Activated gamma-delta T cell treated with anti-CD3 and anti-CD28 coated beads, Interleukin-2, amount 50 U/mL, for 16 hours (primary cell): Measurements from ENCODE around the gene SLC31A2.

Experiments used
- DNase-seq: peaks from one replicate; pipeline ENCODE4 v3.0.0-alpha.2; 2020; ENCODE audit warnings: low read depth

The SLC31A2 gene

GRCh38 chr9:113186137-113186755 is 35.4 kb downstream of the SLC31A2 start:
- no peak for DNase-seq

- no peak for DNase-seq
Measured at GRCh38 chr9:113187929-113188595, 37.3 kb downstream of the SLC31A2 start.

GRCh38 chr9:113192455-113192854 is 41.6 kb downstream of the SLC31A2 start:
- DNase-seq, result no peak

GRCh38 chr9:113199683-113200329 is 49.0 kb downstream of the SLC31A2 start:
- no peak for DNase-seq

GRCh38 chr9:113205432-113205831 is 54.6 kb downstream of the SLC31A2 start:
- DNase-seq, result no peak

GRCh38 chr9:113205861-113206260 is 55.1 kb downstream of the SLC31A2 start:
- no peak for DNase-seq

- DNase-seq, result no peak
Measured at GRCh38 chr9:113210815-113211214, 60.0 kb downstream of the SLC31A2 start.
